GM19043 (cell line): ENCODE measurements around the gene GRPEL2.
A peak's percentile ranks its signal among the peaks of the same experiment; 100 is the strongest.

Experiments
- ATAC-seq: cut with Tn5 transposase; IDR thresholded peaks from one replicate; pipeline ENCODE4 v1.9.1; 2021; ENCODE audit warnings: low read depth; ENCODE audit not compliant: unreplicated experiment

Gene GRPEL2

DNA sequence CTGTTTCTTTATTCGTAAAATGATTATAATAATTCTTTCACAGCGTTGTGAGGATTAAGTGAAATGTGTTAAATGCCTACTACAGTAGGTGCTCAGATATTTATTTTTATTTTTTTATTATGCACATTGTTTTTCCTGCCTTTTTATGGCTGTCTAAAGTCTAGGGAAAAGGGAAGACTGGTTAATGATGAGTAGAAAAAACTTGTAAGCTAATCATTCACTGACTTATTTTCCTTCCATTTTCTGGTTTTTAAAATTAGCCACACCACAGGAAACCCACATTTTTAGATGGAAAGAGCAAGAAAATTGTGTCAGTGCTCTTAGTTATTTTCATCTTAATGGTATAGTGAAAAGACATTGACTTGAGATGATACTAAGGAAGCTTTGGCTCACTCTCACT is 8.6 kb downstream of the GRPEL2 start:
- no peak for ATAC-seq

DNA sequence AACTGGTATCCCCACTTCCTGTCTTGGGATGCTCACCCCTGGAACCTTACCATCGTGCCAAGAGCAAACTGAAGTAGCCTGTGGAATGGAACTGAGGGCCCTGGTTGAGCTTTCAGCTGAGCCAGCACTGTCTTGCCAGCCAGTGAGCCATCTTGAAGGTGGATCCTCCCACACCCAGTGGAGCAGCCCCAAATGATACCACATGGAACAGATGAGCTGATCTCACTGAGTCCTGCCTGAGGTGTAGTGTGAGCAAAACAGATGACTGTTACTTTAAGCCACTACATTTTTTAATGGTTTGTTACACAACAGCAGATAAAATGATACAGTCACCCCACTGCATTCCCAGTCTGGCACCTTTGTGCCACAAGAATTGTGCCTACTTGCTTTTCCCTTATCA is 10.4 kb downstream of the GRPEL2 start:
- ATAC-seq, result no peak

DNA sequence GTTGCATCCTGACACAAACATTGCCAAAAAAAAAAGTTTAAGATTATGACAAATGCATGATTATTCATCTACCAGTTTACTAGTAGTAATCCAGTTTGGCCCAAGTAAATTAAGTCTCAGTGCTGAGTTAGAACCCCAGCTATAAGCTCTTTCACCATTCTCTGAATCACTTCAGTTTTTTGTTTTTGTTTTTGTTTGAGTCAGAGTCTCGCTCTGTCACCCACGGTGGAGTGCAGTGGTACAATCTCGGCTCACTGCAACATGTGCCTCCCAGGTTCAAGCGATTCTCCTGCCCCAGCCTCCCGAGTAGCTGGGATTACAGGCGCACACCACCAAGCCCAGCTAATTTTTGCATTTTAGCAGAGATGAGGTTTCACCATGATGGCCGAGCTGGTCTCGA is 11.1 kb downstream of the GRPEL2 start:
- ATAC-seq, result no peak

DNA sequence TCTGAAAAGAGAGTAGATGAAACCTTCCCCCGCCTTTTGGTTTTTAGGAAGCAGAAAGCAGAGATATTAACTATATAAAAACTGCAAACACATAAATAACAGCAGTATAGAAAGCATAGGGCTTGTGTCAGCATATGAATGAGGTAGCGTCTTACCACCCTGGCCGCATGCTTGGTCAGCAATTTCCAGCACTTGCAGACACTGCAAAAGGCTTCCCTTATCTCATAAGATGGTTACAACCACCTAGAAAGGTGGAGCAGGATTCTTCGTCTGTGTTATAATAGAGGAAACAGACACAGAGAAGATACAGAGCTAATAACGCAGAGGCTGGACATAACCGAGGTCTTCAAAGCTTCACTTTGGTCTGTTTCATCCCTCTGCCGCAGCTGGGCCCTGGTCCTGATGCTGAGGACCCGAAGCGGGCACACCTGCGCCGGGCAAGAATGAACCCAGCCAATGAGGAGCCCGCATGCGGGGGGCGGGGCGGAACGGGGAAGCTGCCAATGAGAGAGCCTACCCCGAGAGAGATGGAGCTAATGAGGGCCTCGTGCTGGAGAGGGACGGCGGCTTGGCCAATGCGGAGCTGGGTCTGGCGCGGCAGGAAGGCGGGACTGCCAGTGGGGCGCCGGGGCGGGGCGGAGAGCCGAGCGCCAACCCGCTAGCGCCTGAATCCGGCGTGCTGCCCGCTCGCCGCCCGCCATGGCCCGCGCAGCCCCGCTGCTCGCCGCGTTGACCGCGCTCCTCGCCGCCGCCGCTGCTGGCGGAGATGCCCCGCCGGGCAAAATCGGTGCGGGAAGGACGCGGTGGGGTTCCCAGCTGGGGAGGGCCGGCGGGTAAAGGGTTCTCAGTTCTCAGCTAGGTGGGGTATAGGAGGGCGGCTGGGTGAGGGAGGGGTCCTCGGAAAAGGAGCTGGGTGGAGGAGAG is 12.3 kb downstream of the GRPEL2 start, which contains the start of gene PCYOX1L:
Gene PCYOX1L, plus strand, starts transcription at position 677 of the 924 bp plus-strand sequence. Its CDS starts 23 bp downstream, at position 700.
- peak; percentile 100 for ATAC-seq

DNA sequence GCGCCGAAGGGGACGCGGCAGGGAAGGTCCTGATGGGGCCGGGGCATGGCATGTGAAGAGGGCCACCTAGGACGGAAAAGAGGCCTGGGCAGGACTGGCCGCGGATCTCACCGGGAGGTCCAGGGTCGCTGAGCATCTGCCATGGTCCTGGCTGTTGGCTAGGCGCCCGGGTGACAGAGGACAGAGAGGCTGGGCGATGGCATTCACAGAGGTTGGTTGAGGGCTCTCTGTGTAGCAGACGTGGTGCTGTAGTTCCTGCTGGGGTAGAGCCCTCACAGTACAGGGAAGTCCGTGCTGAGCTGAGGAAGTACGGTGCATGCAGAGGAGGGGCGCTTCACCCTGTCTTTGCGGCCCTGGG is 13.0 kb downstream of the GRPEL2 start:
- ATAC-seq, result peak; percentile 17

DNA sequence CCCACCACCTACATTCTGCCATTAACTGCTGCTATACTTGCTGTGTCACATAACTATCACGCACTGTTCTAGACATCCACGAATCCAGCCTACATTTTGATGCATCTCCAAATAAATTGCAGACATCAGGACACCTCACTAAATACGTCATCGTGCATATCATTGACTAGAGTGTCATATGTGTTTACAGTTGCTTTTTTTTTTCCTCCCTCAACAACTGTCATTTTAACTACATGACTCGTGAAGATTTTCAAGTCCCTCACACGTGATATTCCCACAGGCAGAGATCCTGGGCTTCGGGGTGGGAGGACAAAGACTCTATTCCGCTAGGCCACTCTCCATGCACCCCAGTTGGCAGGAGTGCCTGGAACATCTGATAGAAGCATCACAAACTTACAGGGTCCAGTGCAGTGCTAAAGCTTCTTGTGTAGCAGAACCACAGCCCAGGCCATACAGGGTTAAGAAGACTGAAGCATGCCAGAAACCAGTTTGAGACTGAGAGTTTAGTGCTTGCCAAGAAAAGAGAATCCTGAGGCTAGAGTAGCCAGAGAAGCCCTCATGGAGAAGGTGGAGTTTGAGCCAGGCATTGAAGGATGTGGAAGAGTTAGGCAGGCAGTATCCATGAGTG is 13.7 kb downstream of the GRPEL2 start:
- no peak for ATAC-seq

DNA sequence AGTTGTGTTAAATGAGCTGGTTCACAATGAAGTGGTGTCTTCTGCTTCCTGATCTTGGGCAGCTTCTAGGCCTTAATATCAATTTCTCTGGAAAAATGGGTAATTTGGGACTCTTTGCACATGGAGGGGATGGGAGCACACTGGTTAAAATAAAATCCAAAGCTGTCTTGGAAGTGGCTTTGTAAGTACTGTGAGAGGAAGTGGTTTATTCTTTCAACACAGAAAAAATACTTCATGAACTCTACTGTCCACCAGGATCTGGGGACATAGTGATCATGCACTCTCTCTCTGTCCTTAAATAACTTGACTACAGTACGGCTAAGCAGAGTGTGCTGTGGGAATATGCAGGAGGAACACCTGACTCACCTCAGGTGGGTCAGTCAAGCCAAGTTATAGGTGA is 15.0 kb downstream of the GRPEL2 start:
- no peak for ATAC-seq

DNA sequence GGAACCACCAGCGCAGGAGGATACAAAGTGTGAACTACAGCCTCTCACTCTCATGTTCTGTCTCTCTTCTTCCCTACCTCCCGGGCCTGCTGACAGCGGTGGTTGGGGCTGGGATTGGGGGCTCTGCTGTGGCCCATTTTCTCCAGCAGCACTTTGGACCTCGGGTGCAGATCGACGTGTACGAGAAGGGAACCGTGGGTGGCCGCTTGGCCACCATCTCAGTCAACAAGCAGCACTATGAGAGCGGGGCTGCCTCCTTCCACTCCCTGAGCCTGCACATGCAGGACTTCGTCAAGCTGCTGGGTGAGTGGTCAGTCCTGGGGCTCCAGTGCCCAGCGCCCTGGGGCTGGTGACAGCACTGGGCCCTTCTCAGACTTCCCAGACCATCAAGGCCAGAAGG is 17.2 kb downstream of the GRPEL2 start:
- ATAC-seq, result no peak

DNA sequence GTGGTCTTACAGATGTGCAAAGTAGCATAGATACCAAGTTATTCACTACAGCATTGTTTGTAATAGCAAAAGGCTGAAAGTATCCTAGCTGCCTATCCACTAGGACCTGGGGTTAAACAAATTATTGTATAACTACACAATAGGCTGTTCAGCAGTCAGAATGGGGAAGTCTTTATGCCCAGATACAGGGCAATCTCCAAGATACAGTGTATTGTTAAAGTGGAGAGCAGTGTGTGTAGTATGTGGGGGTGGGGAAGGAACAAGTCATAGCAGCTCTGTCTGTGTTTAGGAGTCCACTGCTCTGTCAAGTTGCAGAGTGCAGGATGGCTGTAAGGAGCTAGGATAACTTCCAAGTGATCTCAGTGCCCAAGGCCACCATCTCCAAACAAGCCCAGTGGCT is 18.1 kb downstream of the GRPEL2 start:
- no peak for ATAC-seq

DNA sequence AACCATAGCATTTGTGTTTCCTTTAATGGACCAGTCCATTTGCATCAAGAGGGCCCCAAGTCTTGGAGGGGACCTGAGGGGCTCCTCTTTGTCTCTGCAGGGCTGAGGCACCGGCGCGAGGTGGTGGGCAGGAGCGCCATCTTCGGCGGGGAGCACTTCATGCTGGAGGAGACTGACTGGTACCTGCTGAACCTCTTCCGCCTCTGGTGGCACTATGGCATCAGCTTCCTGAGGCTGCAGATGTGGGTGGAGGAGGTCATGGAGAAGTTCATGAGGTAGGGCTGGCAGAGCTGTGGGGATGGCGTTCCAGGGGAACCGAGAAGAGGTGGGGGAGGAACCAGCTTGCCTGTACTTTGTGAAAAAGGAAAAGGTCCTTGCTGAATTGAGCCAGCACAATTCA is 18.6 kb downstream of the GRPEL2 start:
- ATAC-seq, result no peak

DNA sequence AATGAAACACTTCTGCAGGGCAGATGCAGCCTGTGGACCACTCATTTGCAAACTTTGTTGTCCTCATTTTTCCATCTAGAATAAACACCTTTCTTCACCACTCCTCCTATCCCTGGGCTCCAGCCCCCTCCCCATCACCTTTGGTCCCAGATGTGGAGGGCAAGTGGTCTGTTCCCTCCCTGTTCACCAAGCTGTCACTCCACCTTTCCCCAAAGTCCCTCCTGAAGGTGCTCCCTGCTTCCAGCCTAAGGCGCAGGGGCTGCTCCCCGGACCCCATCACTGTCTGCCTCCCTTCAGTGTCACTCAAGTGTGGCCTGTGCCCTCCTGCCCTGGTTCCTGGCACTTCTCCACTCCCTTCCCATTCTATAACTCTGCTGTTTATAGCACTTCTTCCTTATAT is 19.4 kb downstream of the GRPEL2 start:
- no peak for ATAC-seq

DNA sequence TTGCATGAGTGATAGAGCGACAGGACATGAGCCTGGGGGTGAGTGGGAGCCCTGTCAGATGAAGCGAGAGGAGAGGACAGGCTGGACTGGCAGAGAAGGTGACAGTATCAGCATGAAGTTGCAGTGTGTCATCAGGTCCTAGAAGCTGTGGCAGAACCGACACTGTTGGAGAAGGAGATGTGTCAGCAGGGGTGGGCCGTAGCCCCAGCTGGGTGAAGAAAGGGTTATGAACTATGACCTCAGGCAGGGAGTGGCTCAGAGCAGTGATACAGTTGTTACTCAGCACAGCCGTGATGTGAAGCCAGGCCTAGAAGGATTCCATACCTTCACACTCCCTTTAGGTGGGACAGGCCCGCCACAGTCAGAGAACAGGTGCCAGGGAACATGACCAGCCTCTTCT is 20.1 kb downstream of the GRPEL2 start:
- ATAC-seq, result no peak

DNA sequence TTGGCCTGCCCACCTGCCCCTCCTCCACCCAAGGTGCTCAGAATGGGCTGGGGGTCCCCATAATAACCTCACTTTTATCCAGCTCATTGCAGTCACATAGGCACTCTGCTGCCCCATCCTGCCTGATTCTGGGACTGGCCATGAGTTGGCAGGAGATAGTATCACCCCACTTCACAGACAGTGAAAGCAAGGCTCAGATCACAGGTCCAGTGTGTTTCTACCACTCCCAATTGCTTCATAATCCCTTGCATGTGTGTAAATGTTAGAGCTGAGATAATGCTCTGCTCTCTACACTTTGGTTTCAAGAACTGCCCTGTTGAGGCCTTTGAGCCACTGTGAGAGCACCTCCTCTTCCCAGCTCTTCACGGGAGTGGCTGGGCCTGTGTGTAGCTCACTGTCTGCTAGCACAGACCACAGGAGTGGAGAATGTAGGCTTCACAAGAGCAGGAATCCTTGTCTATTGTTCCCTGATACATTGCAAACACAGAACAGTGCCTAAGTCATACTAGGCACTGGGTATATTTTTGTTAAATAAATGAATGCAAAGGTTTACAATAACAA is 20.9 kb downstream of the GRPEL2 start:
- no peak for ATAC-seq

DNA sequence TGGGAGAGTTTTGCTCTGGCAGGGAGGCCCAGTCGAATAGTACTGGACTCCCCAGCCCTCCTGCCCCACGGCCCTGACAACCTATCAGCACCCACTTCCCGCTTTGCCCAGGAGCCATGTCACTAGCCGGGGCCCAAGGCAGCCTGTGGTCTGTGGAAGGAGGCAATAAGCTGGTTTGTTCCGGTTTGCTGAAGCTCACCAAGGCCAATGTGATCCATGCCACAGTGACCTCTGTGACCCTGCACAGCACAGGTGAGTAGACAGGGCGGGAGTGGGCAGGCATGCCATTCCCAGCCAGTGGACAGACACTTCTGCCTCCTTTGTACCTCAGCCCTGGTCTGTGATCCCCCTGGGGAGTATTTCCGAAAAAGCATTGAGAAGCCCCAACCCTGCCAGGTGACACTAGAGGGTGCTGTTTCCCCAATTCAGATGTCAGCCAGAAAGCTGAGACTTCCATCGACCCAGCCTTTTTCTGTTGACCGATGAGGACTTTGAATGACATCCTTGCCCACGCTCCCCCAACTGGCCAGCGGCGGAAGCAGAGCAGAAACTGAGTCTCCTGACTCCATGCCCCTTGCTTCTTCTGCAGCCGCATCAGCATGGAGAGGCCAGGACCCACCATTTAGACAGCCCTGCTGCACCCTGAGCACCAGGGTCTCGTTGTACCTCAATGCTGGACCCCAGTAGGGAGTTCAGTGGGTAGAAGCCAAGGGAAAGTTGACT is 22.1 kb downstream of the GRPEL2 start:
- ATAC-seq, result peak; percentile 69

DNA sequence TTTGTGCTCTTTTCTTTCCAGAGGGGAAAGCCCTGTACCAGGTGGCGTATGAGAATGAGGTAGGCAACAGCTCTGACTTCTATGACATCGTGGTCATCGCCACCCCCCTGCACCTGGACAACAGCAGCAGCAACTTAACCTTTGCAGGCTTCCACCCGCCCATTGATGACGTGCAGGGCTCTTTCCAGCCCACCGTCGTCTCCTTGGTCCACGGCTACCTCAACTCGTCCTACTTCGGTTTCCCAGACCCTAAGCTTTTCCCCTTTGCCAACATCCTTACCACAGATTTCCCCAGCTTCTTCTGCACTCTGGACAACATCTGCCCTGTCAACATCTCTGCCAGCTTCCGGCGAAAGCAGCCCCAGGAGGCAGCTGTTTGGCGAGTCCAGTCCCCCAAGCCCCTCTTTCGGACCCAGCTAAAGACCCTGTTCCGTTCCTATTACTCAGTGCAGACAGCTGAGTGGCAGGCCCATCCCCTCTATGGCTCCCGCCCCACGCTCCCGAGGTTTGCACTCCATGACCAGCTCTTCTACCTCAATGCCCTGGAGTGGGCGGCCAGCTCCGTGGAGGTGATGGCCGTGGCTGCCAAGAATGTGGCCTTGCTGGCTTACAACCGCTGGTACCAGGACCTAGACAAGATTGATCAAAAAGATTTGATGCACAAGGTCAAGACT is 22.8 kb downstream of the GRPEL2 start:
- no peak for ATAC-seq

DNA sequence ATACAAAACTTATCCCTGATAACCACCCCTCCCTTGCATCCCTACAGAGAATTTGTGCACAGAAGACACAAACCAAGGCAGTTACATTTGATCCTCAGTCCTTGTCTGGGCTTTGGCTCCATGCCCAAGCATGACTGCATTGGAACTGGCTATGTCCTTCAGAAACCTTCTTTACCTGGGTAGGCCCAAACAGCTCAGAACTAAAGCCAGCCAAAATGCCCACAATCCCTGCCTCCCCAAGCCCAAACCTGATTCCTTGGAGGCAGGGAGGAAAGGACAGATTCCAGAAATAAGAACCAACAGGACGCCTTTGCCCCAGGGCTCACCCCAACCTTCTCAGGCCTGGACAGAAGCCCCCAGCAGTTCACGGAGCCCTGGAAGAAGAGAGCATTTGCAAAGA is 25.6 kb downstream of the GRPEL2 start:
- no peak for ATAC-seq

DNA sequence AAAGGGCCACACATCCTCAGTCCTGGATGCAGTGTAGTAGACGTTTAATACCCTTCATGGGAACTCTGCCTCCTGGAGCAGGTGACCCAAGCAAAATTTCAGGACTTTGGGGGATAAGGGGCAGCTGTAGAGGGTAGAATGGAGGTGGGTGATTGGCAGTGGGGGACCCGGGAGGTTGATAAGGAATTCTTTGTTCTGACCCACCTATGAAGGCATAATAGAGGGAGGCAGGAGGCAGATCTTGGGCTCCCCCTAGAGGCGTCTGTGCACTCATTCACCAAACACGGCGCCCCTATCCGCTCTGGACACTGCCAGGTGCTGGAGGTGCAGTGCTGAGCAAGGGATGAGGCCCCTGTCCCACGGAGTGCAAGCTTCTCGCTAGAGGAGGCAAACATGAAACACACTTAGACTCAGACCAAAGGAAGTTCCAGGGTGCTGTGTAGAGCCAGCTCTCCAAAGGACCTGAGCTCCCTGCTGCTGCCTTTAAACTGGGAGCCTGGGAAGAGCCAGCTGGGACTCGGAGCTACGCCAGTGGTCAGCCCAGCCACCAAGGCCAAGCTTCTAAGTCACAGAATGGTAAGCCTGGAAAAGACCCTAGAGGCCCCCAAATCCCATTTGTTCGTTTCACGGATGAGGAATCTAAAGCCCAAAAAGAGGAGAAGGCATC is 26.1 kb downstream of the GRPEL2 start:
- peak; percentile 84 for ATAC-seq

DNA sequence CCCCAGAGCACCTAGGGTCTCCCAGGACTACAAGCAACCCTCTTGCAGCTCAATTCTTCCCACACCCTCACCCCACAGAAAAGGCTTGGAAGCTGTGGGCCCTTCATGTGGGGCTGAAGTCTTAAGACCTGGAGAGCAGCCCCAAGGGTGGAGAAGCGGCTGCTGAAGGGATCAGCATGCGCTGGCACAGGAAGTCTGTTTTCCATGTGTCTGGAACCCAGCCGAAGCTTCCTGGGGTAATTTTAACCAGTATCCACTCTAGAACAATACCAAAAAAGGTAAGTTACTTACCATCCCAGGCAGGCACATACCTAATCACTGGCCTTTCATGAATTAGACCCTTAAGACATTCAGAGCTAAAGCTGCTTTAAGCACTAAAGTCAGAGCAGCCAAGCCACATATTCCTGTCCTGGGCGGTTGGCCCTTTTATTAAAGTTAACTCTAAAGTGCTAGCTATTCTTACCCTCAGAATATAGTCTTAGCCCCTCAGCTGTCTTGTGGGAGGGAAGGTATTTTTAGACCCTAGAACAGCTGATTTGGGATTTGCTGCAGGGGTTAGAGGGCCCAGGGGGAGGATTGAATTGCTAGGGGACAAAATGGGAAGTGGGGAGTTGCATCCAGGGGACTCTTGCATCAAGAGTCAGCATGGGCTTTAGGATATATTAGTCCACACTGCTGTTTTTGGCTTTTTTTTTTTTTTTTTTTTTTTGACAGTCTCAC is 26.9 kb downstream of the GRPEL2 start:
- ATAC-seq, result no peak

DNA sequence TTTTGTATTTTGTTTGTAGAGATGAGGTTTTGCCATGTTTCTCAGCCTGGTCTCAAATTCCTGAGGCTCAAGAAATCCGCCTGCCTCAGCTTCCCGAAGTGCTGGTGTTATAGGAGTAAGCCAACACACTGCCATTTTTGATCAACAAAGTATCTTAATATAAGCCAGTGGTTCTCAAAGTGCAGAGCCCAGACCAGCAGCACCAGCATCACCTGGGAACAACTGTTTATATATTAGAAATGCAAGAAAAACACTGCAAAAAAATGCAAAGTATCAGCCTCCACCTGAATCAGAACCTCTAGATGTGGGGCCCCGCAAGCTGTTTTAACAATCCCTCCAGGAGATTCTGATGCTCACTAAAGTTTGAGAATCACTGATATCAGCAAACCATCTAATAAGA is 27.6 kb downstream of the GRPEL2 start:
- ATAC-seq, result no peak
